Activated CD4-positive, CD25-positive, alpha-beta regulatory T cell treated with anti-CD3 and anti-CD28 coated beads, Interleukin-2, amount 50 U/mL, for 24 hours (primary cell): ENCODE data around the gene EPC2.
"Not testable (repeated sequence)": the region's sequence is repeated elsewhere in the genome, so short reads cannot be mapped to it uniquely, and the experiment has no call there.

ENCODE experiments used
- ATAC-seq, 2 donors: fragments of 150-1000 bp; cut with Tn5 transposase; one replicate each; pipeline ENCODE4 v1.10.0; 2021; ENCODE audit warnings: mild to moderate bottlenecking in 1 of 2, moderate library complexity in 1 of 2

EPC2 gene

DNA sequence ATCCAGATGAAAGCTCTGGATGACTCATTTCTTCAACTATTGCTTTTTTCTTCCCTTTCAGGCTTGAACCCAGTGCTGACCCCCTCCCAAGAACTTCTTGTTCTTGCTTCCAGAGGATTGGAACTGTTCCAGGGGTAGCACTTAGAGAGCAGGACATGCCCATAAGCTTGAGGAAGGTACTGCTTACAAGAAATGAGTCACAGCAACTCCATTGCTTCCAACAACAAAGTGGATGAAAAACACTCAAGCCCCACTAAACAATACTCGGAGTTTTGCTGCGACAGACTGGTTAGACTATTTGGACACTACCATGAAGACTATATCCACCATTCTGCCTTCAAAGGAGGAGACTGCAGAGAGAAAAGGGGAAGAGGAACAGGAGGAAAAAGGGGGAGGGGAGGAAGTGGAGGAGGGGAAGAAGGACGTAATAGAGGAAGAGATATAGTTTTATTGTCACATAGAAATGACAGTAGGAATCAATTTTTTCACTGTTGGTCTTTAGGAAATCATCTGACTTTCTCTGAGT is 1.6 kb upstream of the EPC2 start:
- no peak for ATAC-seq

GRCh38 chr2:148643421-148643820 is 1.1 kb upstream of the EPC2 start:
- ATAC-seq, result peak; percentile 14 to 39

DNA sequence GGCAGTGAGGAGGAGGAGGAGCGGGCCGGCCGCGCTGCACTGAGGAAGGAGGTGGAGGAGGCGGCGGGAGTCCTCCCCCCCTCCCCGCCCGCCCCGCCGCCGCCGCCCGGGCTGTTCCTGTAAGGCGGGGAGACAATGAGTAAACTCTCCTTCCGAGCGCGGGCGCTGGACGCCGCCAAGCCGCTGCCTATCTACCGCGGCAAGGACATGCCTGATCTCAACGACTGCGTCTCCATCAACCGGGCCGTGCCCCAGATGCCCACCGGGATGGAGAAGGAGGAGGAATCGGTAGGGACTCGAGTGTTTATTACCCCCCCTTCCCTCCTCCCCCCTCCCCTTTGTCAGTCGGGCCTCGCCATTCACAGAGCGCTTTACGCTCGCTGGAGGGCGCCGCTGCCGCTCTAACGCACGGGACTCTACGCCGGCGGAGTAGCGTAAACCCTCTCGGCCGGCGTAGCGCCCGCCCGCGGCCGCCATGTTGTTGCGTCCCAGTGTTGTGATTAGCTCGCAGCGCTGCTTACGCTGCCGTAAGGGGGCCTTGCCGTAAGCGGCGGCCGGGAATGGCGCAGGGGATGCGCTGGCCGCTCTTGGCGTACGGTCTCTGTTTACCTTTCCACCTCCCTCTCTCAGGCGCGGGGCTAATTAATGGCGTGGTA is 460 bp downstream of the EPC2 start:
- ATAC-seq, result peak; percentile 58 to 73

DNA sequence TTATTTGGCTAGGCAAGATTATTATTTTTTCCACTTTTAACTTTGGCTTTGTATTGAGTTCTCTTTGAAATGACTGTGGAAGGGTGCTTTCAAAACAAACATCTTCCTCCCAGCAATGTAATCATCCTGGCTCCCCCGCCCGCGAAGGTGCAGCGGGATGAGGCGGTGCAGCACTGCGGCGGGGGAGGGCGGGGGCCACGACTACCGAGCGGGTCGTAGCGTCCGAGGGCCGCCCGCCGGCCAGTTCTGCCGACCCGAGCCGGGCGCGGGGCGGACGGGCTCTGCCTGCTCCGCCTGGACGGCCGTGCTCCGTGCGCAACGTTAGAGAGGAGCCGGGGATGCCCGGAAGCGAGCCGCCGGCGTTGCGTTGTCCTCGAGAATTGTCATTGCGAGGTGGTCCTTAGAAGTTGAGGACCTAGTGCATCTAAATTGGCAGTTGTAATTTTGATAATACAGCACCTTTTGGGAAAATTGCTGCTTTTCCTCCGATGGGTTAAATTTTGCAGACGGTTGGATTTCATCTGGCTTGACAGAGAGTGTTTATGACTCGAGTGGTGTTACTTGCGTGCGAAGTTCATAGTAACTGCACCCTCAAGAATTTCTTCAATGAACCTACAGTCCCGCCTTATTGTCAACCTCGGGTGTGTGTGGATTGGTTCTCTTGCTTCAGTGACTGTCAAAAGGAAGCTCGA is 1.1 kb downstream of the EPC2 start:
- ATAC-seq, result peak; percentile 62 to 68

- ATAC-seq, result no peak
These were observed 1.6 kb downstream of the EPC2 start for GRCh38 chr2:148646231-148646559.

DNA sequence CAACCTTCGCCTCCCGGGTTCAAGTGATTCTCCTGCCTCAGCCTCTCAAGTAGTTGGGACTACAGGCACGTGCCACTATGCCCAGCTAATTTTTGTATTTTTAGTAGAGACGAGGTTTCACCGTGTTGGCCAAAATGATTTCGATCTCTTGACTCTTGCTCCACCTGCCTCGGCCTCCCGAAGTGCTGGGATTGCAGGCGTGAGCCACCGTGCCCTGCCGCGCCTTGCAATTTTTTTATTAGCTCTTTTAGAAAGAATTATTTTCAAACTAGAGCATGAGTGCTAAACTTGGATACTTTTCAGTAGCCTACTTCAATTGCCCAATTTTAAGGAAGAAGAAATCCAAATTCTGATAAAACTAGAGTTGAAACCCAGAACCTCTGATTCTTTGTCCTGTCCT is 3.2 kb downstream of the EPC2 start:
- ATAC-seq, result not testable (repeated sequence)

- no peak for ATAC-seq
These were observed 5.4 kb downstream of the EPC2 start for GRCh38 chr2:148649936-148650335.

DNA sequence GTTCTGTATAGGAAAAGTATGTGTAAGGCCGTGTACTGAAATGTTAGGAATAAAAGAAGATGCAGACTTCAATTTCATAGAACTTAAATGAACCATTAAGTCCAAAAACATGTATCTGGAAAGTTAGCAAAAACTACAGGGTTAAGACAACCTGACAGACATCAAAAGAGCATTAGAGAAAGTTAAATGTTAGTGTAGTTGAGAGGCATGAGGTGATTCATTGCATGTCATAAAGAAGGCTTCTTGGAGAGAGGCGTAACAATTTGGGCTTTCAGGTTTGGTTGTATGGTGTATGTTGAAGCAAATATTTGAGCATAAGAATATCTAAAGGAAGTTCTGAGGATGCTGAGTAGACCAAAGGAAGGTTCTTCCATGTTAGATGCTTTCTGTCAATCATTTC is 6.3 kb downstream of the EPC2 start:
- ATAC-seq, result peak; percentile 19 to 21

- no peak for ATAC-seq
These were observed 7.4 kb downstream of the EPC2 start for GRCh38 chr2:148651972-148652371.

- ATAC-seq, result peak; percentile 30 to 57
These were observed 8.9 kb downstream of the EPC2 start for GRCh38 chr2:148653437-148653836.

- ATAC-seq, result no peak
These were observed 9.9 kb downstream of the EPC2 start for GRCh38 chr2:148654435-148654834.

DNA sequence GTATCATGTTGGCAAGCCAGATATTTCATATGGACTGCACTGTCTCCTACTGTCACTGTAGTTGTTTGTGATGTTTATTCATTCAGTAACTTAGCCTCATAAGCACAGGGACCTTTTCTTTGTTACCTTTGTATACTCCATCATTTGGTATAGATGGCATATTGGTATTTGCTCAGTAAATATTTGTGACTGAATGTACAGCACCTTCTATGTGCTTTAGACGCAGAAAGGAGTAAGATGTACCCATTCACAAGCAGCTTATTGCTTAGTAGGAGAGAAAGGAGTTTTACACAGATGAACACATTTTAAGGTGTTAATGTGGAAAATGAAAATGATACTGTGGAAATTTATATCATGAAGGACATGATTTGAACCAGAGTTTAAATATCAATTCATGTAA is 12.0 kb downstream of the EPC2 start:
- no peak for ATAC-seq

DNA sequence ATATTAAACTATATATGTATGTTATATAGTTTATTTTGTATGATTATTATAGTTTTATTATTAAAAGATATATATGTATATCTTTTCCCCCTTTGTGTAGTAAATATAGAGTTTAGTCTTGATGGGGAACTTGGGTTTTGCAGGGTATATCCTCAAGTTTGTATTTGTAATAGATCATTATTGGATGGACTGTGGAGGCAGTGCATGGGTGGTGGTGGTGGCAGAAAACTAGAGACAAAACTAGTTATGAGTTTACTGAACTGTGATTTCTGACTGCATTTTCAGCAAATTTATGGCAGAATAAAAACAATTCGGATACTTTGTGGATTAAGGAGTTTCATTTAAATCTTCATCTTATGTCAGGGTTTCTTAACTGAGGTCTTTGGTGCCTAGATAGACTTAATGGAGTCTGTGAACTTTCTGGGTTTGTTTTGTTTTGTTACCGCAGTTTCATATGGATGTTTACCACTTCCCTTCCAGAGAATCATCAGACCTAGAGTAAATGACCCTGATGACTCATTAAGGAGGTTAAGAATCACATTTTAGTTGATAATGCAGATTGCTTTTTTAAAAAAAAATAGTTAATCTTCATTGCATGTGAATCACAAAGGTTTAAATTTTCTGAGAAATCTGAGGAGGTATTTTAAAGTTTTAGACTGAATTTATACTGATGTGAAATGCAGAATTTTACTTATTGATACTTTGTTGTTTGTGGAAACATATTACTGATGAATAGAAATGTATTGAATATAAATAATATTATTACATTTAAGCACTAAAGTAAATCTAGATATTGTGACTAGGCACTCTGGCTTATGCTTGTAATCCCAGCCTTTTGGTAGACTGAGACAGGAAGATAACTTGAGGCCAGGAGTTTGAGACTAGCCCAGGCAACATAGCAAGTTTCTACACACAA is 14.5 kb downstream of the EPC2 start:
- peak; percentile 46 to 79 for ATAC-seq

GRCh38 chr2:148660999-148661398 is 16.4 kb downstream of the EPC2 start:
- no peak for ATAC-seq

DNA sequence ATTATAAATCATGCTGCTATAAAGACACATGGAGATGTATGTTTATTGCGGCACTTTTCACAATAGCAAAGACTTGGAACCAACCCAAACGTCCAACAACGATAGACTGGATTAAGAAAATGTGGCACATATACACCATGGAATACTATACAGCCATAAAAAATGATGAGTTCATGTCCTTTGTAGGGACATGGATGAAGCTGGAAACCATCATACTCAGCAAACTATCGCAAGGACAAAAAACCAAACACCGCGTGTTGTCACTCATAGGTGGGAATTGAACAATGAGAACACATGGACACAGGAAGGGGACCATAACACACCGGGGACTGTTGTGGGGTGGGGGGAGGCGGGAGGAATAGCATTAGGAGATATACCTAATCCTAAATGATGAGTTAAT is 17.8 kb downstream of the EPC2 start:
- ATAC-seq, result not testable (repeated sequence)

- no peak for ATAC-seq
These were observed 19.7 kb downstream of the EPC2 start for GRCh38 chr2:148664229-148664628.

DNA sequence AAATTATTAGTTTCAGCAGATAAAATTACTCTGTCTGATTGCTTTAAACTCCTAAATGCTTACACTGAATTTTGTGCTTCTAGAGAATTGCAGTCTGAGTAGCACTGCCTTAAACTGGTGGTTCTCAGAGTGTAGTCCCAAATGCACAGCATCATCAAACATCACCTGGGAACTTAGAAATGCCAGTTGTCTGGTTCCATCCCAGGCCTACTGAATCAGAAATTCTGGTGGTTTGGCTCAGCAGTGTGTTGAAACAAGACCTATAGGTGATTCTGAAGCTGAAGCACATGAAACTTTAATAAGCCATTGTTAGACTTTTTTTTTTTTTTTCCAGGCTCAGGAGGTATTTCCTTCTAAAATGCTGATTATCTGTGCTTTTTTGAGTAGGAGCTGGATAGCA is 22.0 kb downstream of the EPC2 start:
- no peak for ATAC-seq

- no peak for ATAC-seq
These were observed 22.7 kb downstream of the EPC2 start for GRCh38 chr2:148667113-148667836.

DNA sequence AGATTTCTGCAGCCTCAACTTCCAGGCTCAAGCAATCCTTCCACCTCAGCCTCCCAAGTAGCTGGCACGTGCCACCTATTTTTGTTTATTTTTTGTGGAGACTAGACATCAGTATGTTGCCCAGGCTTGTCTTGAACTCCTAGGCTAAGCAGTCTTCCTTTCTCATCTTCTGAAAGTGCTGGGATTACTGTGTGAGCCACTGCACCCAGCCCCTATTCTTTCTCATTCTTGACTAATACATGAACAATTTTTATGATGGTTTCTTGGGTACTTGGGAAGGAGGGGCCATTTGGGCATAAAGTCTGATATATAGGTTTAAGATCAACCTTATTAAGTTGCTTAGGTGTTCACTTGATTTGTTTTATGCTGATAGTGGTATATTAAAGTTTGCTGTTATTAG is 26.2 kb downstream of the EPC2 start:
- ATAC-seq, result no peak

GRCh38 chr2:148674063-148675020 is 29.8 kb downstream of the EPC2 start:
- peak in 1 of 2 donors; percentile 27 for ATAC-seq

DNA sequence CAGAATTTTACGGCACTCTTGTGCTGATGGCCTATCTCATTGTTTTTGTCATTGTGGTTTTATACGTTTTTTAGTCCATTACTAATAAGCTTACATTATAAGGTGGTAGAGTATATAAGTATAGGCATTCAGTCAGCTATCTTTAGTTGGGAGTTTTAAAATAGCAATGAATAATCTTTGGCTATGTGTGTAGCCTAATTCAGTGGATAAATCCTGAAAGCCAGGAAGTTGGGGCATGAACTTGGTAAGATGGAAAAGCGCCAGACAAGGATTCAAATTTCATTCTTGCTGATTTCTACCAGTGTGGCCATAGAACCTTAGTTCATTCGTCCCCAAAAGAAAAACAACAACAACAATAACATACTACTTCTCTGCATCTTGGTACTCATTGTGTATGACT is 31.2 kb downstream of the EPC2 start:
- no peak for ATAC-seq
